Smooth muscle cell of the brain vasculature (primary cell): ENCODE measurements around the gene TOB1.

Source experiments
- DNase-seq: peaks from one replicate; pipeline ENCODE4 v3.0.0-alpha.2; 2012; ENCODE audit warnings: low read depth, low spot score

The TOB1 gene

DNA sequence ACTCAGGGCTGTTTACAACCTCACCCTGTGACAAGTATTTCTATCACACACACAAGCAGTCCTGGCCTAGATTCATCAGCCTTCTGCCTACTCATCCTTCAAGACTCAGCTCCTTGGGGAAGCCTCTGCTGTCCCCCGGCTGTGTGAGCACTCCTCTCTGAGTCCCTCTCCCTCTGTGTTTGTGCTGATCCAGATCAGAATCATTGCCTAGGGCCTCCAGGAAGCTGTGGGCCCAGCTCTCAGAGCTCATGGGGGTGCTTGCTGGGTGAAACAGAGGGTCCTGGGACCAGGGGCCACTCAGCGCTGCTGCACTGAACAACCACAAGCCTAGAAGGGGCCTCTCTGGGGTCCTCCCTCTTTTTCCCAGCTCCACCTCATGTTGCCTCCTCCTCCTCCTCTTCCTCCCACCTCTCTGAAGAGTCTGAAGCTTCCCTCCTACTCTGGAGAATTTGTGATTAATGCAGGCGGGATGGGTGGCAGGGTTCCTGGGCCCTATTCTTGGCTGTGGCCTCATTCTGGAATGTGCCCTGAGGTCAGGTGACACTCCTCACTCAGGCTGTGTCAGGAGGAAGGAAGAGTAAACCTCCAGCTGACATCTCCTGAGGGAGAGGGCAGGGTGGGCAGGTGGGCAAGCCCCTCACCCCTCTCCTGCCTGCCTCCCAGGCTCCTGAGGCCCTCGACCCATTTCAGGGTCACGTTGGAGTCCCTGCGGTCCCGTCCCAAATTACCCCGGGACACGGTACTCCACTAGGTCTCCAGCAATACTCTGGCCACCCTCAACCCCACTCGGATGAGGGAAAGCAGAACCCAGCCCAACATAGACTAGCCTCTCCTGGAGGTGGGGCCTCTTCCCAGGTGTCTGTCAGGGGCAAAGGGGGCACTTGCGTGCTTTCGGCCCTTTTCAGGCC is 20.7 kb downstream of the TOB1 start:
- no peak for DNase-seq

DNA sequence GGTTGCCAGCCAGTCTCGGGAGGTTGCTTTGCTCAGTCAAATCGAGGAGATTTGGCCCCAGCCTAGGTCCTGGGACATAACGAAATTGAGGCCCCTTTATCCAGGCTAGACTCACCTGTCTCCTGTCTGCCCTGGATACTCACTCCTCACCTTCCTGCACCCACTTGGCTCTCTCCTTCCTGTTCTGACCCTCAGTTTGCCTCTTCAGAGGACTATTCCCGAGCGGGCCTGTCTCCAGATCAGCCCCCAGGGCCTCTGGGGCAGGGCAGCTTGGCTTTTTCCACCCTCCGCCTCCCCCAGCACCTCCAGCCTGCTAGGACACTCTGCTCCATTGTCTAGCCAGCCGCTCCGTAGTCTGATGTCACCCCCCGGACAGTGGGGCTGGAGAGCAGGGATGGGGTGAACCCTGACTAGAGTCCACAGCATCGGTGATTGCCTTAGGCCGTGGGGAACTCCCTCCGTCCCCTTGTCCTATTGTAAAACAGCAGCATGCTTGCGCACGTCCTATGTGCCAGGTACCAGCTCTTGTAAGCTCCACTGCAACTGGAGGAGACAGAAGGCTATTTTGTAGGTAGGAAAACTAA is 21.9 kb downstream of the TOB1 start:
- DNase-seq: no peak

- no peak for DNase-seq
Observed at GRCh38 chr17:50843150-50843905, 22.8 kb downstream of the TOB1 start.

DNA sequence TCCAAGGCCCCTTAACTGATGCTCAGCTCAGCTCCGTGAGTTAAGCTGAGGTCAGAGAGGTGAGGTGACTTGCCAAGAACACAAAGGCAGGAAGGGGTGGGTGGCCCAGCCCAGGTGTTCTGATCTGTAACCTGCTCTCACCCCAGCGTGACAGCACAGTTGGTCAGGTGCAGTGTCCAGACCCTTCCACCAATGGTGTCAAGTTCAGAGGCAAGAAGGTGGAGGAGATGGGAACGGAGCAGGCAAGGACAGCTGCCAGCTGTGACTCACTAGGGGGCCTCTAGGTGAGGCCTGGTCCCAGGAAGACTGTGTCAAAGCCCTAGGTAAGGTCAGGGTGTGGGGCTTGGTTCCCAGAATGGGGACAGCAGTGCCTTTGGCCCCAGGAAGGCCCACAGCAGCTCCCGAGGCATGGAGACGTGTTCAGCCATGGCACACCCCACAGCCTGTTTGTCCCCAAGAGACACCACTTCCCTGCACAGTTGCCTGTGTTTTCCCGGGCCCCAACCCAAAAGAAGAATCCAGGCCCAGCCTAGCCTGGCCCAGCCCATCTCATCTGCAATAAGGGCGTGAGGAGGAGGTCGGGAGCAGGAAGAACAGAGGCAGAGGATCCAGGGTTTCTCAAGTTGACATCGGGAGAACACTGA is 23.5 kb downstream of the TOB1 start:
- DNase-seq: no peak

DNA sequence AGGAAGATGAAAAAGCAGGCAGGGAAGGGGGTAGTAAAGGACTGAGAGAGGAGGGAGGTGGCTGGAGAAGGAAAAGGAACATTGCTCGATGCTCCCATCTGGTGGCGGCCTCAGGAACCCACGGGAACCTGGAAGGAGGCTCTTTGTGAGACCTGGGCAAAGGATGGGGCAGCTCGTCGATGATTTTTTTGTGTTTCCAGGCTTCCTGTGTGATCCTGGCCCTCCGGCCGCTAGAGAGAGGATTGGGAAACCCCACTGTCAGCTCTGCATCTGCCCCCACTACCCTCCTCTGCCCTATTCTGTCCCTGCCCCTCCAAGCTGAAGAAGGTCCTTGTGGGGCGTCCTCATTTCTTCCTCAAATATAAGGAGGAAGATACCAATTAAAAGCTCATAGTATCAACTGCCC is 24.2 kb downstream of the TOB1 start:
- no peak for DNase-seq

DNA sequence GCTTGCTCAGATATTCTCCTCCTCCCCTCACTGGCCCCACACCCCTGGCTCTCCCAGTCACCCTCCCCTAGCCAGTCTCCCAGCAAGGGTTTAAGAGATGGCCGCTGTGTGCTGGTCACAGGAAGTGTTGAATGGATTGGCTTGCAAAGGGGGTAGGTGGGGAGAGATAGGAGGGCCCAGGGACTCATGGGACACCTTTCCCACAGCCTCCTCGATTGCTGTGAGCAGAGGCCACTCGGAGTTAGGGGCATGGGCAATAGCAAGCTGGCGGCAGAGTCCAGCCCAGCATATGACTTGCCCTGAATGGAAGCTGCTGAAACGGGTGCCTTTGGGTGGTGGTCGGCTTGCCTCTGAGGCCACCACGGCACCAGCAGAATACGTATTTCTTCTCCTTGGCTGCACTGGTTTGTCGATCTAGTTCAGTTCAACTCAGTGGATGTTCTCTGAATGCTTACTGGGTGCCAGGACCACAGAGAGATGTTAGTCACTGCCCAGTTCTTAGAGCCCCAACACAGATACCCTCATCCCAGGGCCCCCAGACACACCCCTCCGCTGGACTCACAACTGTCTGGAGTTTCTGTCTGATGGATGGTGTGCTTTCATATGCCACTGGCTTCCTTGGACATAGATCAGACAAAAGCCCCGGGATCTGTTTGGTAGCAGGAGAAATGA is 24.7 kb downstream of the TOB1 start:
- no peak for DNase-seq

GRCh38 chr17:50840311-50840851 is 25.8 kb downstream of the TOB1 start:
- no peak for DNase-seq

DNA sequence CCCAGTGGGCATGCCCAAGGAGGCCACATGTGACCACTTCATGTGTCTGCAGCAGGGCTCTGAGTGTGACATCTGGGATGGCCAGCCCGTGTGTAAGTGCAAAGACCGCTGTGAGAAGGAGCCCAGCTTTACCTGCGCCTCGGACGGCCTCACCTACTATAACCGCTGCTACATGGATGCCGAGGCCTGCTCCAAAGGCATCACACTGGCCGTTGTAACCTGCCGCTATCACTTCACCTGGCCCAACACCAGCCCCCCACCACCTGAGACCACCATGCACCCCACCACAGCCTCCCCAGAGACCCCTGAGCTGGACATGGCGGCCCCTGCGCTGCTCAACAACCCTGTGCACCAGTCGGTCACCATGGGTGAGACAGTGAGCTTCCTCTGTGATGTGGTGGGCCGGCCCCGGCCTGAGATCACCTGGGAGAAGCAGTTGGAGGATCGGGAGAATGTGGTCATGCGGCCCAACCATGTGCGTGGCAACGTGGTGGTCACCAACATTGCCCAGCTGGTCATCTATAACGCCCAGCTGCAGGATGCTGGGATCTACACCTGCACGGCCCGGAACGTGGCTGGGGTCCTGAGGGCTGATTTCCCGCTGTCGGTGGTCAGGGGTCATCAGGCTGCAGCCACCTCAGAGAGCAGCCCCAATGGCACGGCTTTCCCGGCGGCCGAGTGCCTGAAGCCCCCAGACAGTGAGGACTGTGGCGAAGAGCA is 26.4 kb downstream of the TOB1 start:
- no peak for DNase-seq

- DNase-seq: no peak
Observed at GRCh38 chr17:50837980-50838954, 27.9 kb downstream of the TOB1 start.

- DNase-seq: no peak
Observed at GRCh38 chr17:50837286-50837979, 28.7 kb downstream of the TOB1 start.

DNA sequence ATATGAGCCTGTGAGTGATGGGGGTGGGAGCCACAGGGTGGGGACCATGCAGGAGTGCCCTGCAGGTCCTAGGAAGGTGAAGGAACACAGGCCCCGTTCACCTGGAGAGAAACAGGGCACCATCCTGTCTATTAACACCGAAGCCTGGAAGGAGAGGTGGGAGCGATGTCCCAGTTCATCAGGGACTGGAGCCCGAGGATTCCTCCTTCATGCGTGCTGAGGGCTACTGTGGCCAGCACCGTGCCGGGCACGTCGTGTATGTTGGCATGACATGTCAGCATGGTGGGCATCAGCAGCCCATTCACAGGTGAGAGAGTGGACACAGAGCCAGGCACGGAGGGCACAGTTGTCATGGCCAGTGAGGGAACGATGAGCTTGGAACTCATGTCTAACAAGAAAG is 29.3 kb downstream of the TOB1 start:
- DNase-seq: no peak

- no peak for DNase-seq
Observed at GRCh38 chr17:50835301-50836234, 30.6 kb downstream of the TOB1 start, which contains the start of gene WFIKKN2. WFIKKN2 (plus strand) TSS chr17:50835586; CDS start chr17:50835938, 352 bp downstream.

- DNase-seq: no peak
Observed at GRCh38 chr17:50834429-50835300, 31.5 kb downstream of the TOB1 start.

GRCh38 chr17:50833510-50834428 is 32.4 kb downstream of the TOB1 start:
- DNase-seq: no peak

DNA sequence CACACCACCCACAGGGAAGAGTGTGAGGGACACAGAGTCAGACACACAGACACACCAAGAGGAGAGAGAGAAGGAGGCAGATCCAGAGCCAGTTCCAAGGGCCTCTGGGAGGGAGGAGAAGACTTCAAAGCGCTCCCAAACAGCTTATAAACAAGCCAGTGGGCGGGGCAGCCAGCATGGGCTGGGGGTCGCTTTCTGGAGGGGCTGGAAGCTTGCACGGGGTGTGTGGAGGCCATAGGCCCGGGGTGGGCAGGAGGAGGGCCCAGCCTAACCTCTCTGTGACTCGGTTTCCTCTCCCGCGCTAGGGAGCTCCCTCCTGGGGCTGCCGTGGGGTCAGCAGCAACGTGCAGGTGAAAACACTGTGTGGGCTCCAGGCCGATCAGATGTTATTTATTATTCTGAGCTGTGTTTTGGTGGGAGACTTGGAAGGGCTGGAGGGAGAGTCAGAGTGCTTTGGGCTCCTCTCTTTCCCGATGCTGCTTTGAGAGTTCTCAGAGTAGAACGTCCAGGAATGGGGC is 33.2 kb downstream of the TOB1 start:
- DNase-seq: no peak
